GM12878 (cell line): ENCODE measurements around the gene GALE. TPM values are rescaled to one million over a fixed set of nuclear protein-coding genes. Genes with fewer than 3 reads are reported as not detected.

Experiments
- CHD1 ChIP-seq: IDR thresholded peaks from 2 replicates; pipeline ENCODE4 v1.6.1; 2012; ENCODE audit warnings: low read depth, low read length, improper control_type of control experiment
- EED ChIP-seq: sonication (generic); IDR thresholded peaks from 2 replicates; pipeline ENCODE4 v1.6.1; 2016; ENCODE audit warnings: antibody characterized with exemption, low read depth
- ESRRA ChIP-seq: IDR thresholded peaks from 2 replicates; pipeline ENCODE4 v1.6.1; 2012; ENCODE audit warnings: mild to moderate bottlenecking, low read length, improper control_type of control experiment
- ETV6 ChIP-seq, 2 experiments: fragments of 450-650 bp in 1 of 2; IDR thresholded peaks in 1 of 2; conservative IDR thresholded peaks in 1 of 2; 2 replicates each; pipeline ENCODE4 v1.6.1; 2014; ENCODE audit warnings: antibody characterized with exemption in 1 of 2, borderline replicate concordance in 1 of 2, low read depth in 1 of 2, mild to moderate bottlenecking in 1 of 2, moderate library complexity in 1 of 2
- IKZF1 ChIP-seq: fragments of 450-650 bp; conservative IDR thresholded peaks from 2 replicates; pipeline ENCODE4 v1.6.1; 2017; ENCODE audit warnings: antibody characterized with exemption, mild to moderate bottlenecking
- IKZF2 ChIP-seq, 2 experiments: fragments of 450-650 bp; IDR thresholded peaks; 2 replicates each; pipeline ENCODE4 v1.6.1; 2017; ENCODE audit warnings: mild to moderate bottlenecking in 2 of 2, moderate library complexity in 2 of 2
- IRF3 ChIP-seq: fragments of 450-650 bp; IDR thresholded peaks from 2 replicates; pipeline ENCODE4 v1.6.1; 2014; ENCODE audit warnings: mild to moderate bottlenecking
- LARP7 ChIP-seq: fragments of 450-650 bp; IDR thresholded peaks from 2 replicates; pipeline ENCODE4 v1.6.1; 2017; ENCODE audit warnings: mild to moderate bottlenecking
- MEF2B ChIP-seq: fragments of 450-650 bp; IDR thresholded peaks from 2 replicates; pipeline ENCODE4 v1.6.1; 2018; ENCODE audit warnings: mild to moderate bottlenecking, moderate library complexity; ENCODE audit not compliant: partially characterized antibody, poor library complexity, severe bottlenecking
- PAX5 ChIP-seq: IDR thresholded peaks from 2 replicates; pipeline ENCODE4 v1.6.1; 2011; ENCODE audit warnings: low read depth, low read length, borderline replicate concordance
- RBBP5 ChIP-seq: fragments of 200-600 bp; sonication (generic); conservative IDR thresholded peaks from 2 replicates; pipeline ENCODE4 v1.6.1; 2016
- SMC3 ChIP-seq: IDR thresholded peaks from 2 replicates; pipeline ENCODE4 v1.6.1; 2011; ENCODE audit warnings: low read length, improper control_type of control experiment, borderline replicate concordance
- SP1 ChIP-seq: IDR thresholded peaks from one replicate; pipeline ENCODE4 v1.6.1; 2011; ENCODE audit warnings: low read depth, low read length
- STAT1 ChIP-seq: fragments of 450-650 bp; conservative IDR thresholded peaks from 2 replicates; pipeline ENCODE4 v1.6.1; 2014; ENCODE audit warnings: antibody characterized with exemption, mild to moderate bottlenecking
- TBL1XR1 ChIP-seq: IDR thresholded peaks from 2 replicates; pipeline ENCODE4 v1.6.1; 2012; ENCODE audit warnings: low read depth, low read length, improper control_type of control experiment
- ZBTB4 ChIP-seq: fragments of 450-650 bp; formaldehyde crosslinking; IDR thresholded peaks from 2 replicates; pipeline ENCODE4 v1.4.0; 2022; ENCODE audit warnings: mild to moderate bottlenecking, moderate library complexity
- ZNF274 ChIP-seq: IDR thresholded peaks from one replicate; pipeline ENCODE4 v1.8.0; 2011; ENCODE audit not compliant: insufficient read length, insufficient read depth
- ZNF622 ChIP-seq: fragments of 450-650 bp; IDR thresholded peaks from 2 replicates; pipeline ENCODE4 v1.6.1; 2017; ENCODE audit warnings: mild to moderate bottlenecking, inconsistent platforms
- polyA plus RNA-seq, 11 experiments: library from polyadenylated mRNA; depleted of rRNA in 4 of 11; unstranded in 6 of 11; stranded (reverse) in 5 of 11; fragments of >200 nt; fragmentation: Nextera tagmentation in 4 of 11; fragmentation: Illumina TruSeq in 1 of 11; extraction: Ambion mirVana in 4 of 11; extraction: Trizol in 1 of 11; gene quantifications; 1 replicate in 1 of 11; 2 replicates in 10 of 11; pipeline versions ENCODE4 v1.2.1 to v1.2.3, GENCODE V29; 2011 to 2016; ENCODE audit warnings: inconsistent platforms in 2 of 11, missing spikeins in 2 of 11, low read depth in 1 of 11
- total RNA-seq, 4 experiments: library from RNA; depleted of rRNA in 3 of 4; stranded (reverse); fragments of >200 nt in 3 of 4; fragmentation: Illumina TruSeq in 1 of 4; extraction: Trizol in 1 of 4; gene quantifications; 2 replicates each; pipeline versions ENCODE4 v1.2.1 to v1.2.3, GENCODE V29; 2013 to 2021

Gene GALE
- total and polyA plus RNA-seq, 10 of the 15 experiments (the other 5 are each of a cell fraction or from before 2014, with no cell fraction given) = 4.2 to 93.7 (median 40.4) TPM

GRCh38 chr1:23825762-23826522 lies 25.4 kb upstream of the GALE start (continued):
- no peak for TF ChIP-seq ZBTB4 (CRISPR knock-in tag)
- no peak for TF ChIP-seq ZNF274
- no peak for TF ChIP-seq LARP7
- TF ChIP-seq SMC3 = 0 out of 2 replicates have a peak, but pooled peaks have one; percentile 11
- no peak for TF ChIP-seq CHD1
- no peak for TF ChIP-seq SP1
- no peak for TF ChIP-seq IRF3
- no peak for TF ChIP-seq ZNF622
- TF ChIP-seq RBBP5 = 0 out of 2 replicates have a peak, but pooled peaks have one; percentile 59
- TF ChIP-seq IKZF2 (IDR thresholded peaks at IDR 0.05) = peak in 1 of 2 experiments; percentile 45; a peak in 2 of 4 replicates
- TF ChIP-seq TBL1XR1 = peak; percentile 54; the same call in 1 of the 2 replicates
- no peak for TF ChIP-seq ETV6 (conservative IDR thresholded peaks at IDR 0.05 in 1 of 2, IDR thresholded peaks at IDR 0.05 in 1 of 2; ENCODE audit: borderline replicate concordance in 1 of 2, low read depth in 1 of 2)
- TF ChIP-seq STAT1 = no peak
- TF ChIP-seq ESRRA = no peak
- TF ChIP-seq EED = no peak
- 0 out of 2 replicates have a peak, but pooled peaks have one; percentile 14 for TF ChIP-seq PAX5
- no peak for TF ChIP-seq IKZF1
- peak; percentile 83 for TF ChIP-seq MEF2B
